Ectodermal cell (in vitro differentiated cells): Measurements from ENCODE around the gene TMPRSS5.
"Not testable (repeated sequence)": the region's sequence is repeated elsewhere in the genome, so short reads cannot be mapped to it uniquely, and the experiment has no call there.

ENCODE experiments used
- H3K27ac ChIP-seq: 2 replicates; pipeline ENCODE4 v1.7.0; 2013; ENCODE audit warnings: mild to moderate bottlenecking, low read depth, low read length; ENCODE audit not compliant: insufficient read depth, poor library complexity, severe bottlenecking
- H3K27me3 ChIP-seq: 2 replicates; pipeline ENCODE4 v1.7.0; 2013; ENCODE audit warnings: mild to moderate bottlenecking, low read length; ENCODE audit not compliant: insufficient read depth, control insufficient read depth, poor library complexity, severe bottlenecking
- H3K36me3 ChIP-seq: one replicate; pipeline ENCODE4 v1.7.0; 2013; ENCODE audit warnings: low read length; ENCODE audit not compliant: control insufficient read depth, insufficient read depth
- H3K4me1 ChIP-seq: one replicate; pipeline ENCODE4 v1.7.0; 2013; ENCODE audit warnings: low read length; ENCODE audit not compliant: control insufficient read depth, insufficient read depth
- H3K4me3 ChIP-seq: 2 replicates; pipeline ENCODE4 v1.7.0; 2013; ENCODE audit warnings: low read depth, low read length, control low read depth; ENCODE audit not compliant: insufficient read depth
- H3K9me3 ChIP-seq: 2 replicates; pipeline ENCODE4 v1.7.0; 2013; ENCODE audit warnings: mild to moderate bottlenecking, low read length, moderate library complexity; ENCODE audit not compliant: control insufficient read depth
- WGBS, 2 experiments: methylation state at CpG; one replicate each; pipeline ENCODE4 v1.1.7; 2013; ENCODE audit warnings: missing lambda C conversion rate in 2 of 2; 5-methylcytosine and 5-hydroxymethylcytosine counted together

The TMPRSS5 gene

DNA sequence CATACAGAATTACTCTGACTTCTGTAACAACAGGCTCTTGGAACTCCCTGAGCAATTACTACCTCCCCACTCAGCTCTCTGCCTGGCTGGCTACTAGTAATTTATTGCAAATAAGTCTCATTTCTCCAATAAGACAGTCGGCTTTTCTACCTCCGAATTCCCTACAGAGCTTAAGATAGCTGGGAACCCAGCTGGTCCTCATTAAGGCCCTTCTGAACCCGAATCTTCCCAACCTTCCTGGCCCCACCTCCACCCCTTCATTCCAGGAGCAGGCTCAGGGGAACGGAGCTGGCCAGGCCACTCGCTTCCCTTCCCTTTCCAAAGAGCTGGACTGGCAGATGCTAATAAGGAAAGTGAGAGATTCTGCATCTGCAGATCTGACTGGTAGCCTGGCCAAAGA is 21.6 kb downstream of the TMPRSS5 start:
- no peaks in the 10 kb centered on the region for H3K27me3 ChIP-seq
- no peak overlapping the region for H3K27ac ChIP-seq
- H3K9me3 ChIP-seq, result no peaks in the 10 kb centered on the region
- H3K4me3 ChIP-seq, result no peak overlapping the region
- peaks cover 8% of the 10 kb centered on the region for H3K4me1 ChIP-seq
- no peaks in the 10 kb centered on the region for H3K36me3 ChIP-seq
- WGBS, 2 experiments, result 61 to 68% methylated on average over 4 to 5 of the region's 5 CpGs

DNA sequence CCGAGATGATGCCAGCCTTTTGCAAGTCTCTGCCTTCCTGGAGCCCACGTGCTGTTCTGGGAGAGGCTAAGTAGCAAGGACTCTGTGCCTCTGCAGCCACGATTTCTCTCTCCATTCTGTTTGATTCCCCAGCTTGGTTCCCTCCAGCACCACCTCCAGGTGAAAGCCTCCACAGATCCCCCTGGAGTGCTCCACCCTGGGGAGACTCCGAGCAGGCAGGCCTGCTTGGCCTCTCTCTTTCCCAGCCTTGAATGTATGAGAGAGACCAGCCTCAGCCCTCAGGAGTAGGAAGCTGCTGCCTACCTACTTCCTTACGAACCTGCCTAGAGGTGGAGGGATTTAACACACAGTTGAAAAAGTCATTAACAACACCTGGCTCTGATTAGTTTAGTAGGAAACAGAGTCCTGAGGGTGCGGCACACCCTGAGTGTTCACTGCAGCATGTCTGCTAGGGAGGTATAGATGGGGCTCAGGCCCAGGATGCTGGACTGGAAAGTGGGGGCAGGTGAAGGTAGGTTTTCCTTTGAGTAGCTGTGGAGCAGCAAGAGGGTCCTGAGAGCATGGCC is 22.5 kb downstream of the TMPRSS5 start:
- H3K4me3 ChIP-seq, result no peak overlapping the region
- no peaks in the 10 kb centered on the region for H3K36me3 ChIP-seq
- H3K27ac ChIP-seq, result no peak overlapping the region
- no peaks in the 10 kb centered on the region for H3K27me3 ChIP-seq
- no peaks in the 10 kb centered on the region for H3K9me3 ChIP-seq
- H3K4me1 ChIP-seq, result peaks cover 8% of the 10 kb centered on the region
- WGBS, 2 experiments, result 84 to 86% methylated on average over 6 of the region's 6 CpGs

DNA sequence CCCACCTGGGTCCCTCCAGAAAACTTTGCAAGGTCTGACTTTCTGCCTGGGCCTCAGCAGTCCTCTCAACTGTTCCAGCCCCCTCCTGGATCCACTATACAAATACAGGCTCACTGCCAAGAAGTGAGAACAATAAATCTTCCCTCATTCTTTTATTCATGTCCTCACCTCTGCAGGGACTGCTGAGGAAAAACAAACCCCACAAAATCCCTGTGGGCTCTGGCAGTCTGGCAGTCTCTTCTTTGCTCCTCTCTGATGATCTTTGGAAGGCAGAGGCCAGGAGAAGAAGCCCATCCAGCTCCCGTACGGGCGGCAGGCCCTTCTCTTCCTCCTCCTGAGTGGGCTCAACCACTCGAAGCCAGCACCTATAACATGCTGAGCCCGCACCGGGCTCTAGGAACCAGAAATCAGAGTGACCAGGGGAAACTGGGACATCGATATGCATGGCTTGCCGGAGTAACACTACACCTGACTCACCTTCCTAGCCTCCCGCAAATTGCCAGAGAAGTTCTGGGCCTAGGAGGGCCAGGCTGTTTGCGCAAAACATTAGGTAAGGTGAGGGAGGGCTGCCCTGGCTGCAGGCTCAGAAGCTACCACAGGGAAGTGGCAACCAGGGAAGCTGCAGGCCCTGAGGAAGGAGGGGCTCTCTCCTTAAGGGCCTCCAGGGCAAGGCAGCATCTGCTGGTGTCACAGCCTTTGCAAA is 24.2 kb downstream of the TMPRSS5 start:
- Histone ChIP-seq H3K4me3 (no peak overlapping the region), H3K4me1 (peaks cover 4% of the 10 kb centered on the region), H3K9me3 (no peaks in the 10 kb centered on the region), H3K27me3 (no peaks in the 10 kb centered on the region), H3K27ac (no peak overlapping the region), H3K36me3 (no peaks in the 10 kb centered on the region)
- 80 to 83% methylated on average over 10 of the region's 10 CpGs for WGBS, 2 experiments

DNA sequence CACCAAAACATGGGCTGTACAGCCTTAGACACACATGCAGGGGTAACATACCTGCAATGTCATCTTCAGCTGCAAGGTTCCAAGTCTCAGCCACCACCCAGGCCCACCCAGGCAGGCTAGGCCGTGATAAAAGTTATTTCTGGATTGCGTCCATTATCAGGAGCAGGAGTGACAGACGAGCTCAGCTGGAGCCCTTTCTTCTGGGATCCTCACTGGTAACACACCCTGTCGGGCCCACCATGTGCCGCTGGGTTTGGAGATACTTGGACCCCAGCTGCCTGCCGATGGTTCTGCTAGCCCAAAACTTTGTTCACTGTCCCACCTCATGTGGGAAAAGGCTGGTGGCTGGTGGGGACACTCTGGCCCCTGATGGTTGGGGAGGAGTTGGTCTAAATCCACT is 24.8 kb downstream of the TMPRSS5 start:
- 91 to 92% methylated on average over 6 of the region's 6 CpGs for WGBS, 2 experiments

DNA sequence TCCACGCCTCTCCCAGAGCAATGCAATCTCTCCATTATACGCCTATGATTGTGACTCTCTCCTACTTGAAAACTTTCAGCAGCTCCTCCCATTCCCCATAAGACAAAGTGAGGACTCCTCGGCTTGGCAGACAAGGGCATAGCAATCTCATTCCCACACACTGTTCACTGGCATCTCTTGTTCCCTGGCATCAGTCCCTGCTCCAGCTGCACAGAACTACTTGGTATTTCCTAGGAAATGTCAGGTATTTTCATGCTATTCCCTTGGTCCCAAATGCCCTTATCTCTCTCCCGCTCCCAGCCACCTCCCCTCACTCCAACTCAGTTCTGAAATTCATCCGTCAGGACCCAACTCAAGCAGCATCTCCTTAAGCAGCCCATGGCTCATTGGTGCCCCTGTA is 28.4 kb downstream of the TMPRSS5 start:
- no peaks in the 10 kb centered on the region for H3K36me3 ChIP-seq
- H3K4me1 ChIP-seq, result peaks cover 22% of the 10 kb centered on the region
- 91 to 94% methylated on average over 5 of the region's 5 CpGs for WGBS, 2 experiments
- H3K27ac ChIP-seq, result no peak overlapping the region
- H3K9me3 ChIP-seq, result no peaks in the 10 kb centered on the region
- no peak overlapping the region for H3K4me3 ChIP-seq
- no peaks in the 10 kb centered on the region for H3K27me3 ChIP-seq

More for the DNA sequence above, 24.8 kb downstream of the TMPRSS5 start:
- Histone ChIP-seq H3K9me3 (no peaks in the 10 kb centered on the region), H3K27me3 (no peaks in the 10 kb centered on the region), H3K4me3 (no peak overlapping the region), H3K27ac (no peak overlapping the region), H3K36me3 (no peaks in the 10 kb centered on the region), H3K4me1 (peaks cover 4% of the 10 kb centered on the region)

DNA sequence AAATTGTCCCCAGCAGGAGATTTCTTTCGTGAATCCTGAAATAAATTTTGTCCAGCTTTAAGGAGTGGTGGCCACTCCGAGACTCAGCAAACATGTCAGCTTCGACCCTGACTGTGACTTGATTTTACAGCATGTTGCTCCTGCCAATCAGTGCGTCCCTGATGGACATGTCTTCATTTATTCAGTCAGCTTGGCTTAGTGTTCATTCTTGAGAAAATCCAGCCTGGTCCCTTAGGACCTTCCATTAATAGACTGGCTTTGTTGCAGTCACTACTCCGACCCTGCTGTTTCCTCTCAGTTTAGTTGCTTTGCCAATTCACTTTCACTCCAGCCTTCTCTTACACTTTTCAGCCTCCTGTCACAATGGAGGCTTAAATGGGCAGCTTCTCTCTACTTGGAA is 30.5 kb downstream of the TMPRSS5 start:
- H3K9me3 ChIP-seq, result no peaks in the 10 kb centered on the region
- 91% methylated on average over 5 of the region's 5 CpGs for WGBS, 2 experiments
- no peak overlapping the region for H3K4me3 ChIP-seq
- H3K36me3 ChIP-seq, result no peaks in the 10 kb centered on the region
- H3K27ac ChIP-seq, result no peak overlapping the region
- H3K27me3 ChIP-seq, result no peaks in the 10 kb centered on the region
- peaks cover 18% of the 10 kb centered on the region for H3K4me1 ChIP-seq

DNA sequence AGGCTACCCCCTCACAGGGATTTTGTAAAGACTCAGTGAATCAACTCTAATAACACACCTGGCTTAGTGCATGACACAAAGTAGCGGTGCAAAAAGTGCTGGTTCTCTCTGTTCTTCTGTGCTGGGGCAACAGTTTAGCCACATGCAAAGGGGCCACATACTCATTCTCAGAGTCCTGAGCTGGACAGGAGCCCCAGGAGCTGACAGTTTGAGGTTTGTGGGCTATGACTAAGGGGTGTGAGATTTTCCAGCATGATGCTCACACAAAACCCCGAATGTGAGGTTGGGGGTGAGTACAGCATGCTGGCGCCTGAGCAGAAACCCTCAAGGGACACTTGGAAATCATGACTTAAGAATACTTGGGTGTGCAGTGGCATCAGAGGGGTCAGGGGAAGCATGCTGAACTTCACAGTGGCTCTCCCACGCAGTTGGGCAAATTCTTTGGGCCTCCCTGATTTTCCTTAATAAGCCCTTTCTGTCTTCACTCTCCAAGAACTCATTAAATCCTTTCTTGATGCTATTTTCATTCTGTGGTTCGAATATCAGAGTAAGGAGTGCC is 31.0 kb downstream of the TMPRSS5 start:
- Histone ChIP-seq H3K27me3 (no peaks in the 10 kb centered on the region), H3K27ac (no peak overlapping the region)

DNA sequence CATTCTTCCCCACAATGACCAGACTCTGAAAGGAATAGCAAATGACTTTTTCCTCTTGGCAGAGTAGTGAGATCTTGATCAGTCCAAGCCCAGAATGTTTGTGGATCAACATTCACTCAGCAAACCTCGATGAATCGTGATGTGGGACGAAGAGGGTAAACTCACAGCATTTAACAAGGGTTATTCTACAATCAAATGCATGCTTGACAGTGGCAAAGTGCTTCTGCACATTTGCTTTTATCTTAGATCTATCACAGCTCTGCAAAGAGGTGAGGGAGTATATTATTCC is 31.8 kb downstream of the TMPRSS5 start:
- Histone ChIP-seq H3K27me3 (no peaks in the 10 kb centered on the region), H3K9me3 (no peaks in the 10 kb centered on the region), H3K4me3 (no peak overlapping the region), H3K4me1 (peaks cover 18% of the 10 kb centered on the region), H3K27ac (no peak overlapping the region), H3K36me3 (no peaks in the 10 kb centered on the region)
- 64 to 67% methylated on average over 3 of the region's 3 CpGs for whole genome bisulfite sequencing, 2 experiments

More for the DNA sequence above, 31.0 kb downstream of the TMPRSS5 start:
- Histone ChIP-seq H3K4me1 (peaks cover 18% of the 10 kb centered on the region), H3K36me3 (no peaks in the 10 kb centered on the region), H3K9me3 (no peaks in the 10 kb centered on the region), H3K4me3 (no peak overlapping the region)
- WGBS, 2 experiments, result 84 to 85% methylated on average over 5 of the region's 5 CpGs

DNA sequence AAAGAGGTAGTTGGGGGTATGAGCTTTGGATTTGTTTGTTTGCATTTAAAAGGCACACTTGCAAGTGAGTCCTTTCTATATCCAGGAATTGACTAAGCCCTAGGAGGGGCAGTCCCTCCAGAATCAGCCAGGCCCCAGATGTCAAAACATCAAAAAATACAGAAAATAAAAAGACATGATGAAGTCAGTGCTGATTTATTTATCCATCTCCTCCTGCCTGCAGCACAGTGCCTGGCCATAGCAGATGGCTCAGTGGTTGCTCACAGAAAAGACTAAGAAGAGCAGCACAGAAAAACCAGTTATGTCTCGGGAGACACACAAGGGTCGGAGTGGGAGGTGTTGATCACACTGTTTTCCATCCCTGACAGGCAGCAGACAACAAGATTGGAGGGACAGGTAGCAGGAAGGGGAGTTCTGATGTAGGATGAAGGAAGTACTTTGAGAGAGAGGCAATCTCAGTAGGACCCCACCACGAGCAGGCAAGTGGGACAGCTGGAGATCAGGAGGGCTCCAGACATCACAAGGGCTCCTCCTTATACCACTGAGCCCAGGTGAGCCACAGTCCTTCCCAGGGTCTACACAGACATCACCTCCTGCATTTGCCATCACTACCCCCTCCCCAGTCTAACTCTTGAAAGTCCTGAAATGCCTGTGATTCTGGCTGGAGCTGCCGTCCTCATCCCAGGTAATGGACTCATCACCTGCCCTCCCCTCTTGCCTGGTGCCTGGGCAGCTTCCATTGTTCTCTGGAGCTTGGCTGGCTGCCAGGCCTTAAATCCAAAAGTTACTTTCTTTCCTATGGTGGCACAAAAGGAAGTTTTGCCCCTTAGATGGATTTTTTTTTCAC is 32.3 kb downstream of the TMPRSS5 start:
- H3K4me3 ChIP-seq, result no peak overlapping the region
- peaks cover 18% of the 10 kb centered on the region for H3K4me1 ChIP-seq
- no peaks in the 10 kb centered on the region for H3K9me3 ChIP-seq
- H3K36me3 ChIP-seq, result no peaks in the 10 kb centered on the region
- WGBS, 2 experiments, result 80 to 83% methylated on average over 4 of the region's 4 CpGs
- no peaks in the 10 kb centered on the region for H3K27me3 ChIP-seq
- no peak overlapping the region for H3K27ac ChIP-seq

DNA sequence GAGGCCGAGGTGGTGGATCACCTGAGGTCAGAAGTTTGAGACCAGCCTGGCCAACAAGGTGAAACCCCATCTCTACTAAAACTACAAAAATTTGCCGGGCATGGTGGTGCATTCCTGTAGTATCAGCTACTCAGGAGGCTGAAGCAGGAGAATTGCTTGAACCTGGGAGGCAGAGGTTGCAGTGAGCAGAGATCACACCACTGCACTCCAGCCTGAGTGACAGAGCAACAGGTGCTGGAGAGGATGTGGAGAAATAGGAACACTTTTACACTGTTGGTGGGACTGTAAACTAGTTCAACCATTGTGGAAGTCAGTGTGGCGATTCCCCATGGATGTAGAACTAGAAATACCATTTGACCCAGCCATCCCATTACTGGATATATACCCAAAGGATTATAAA is 34.2 kb downstream of the TMPRSS5 start:
- H3K9me3 ChIP-seq, H3K27me3 ChIP-seq, H3K36me3 ChIP-seq, H3K4me3 ChIP-seq, H3K27ac ChIP-seq: not testable (repeated sequence)
- WGBS, 2 experiments, result 97 to 100% methylated on average over 2 to 3 of the region's 3 CpGs
- H3K4me1 ChIP-seq, result peaks cover 18% of the 10 kb centered on the region
